K562 (cell line): ENCODE results near the gene LETM1.

Source experiments
- ARID2 ChIP-seq: fragments of 450-650 bp; IDR thresholded peaks from 2 replicates; pipeline ENCODE4 v1.6.1; 2017; ENCODE audit warnings: antibody characterized with exemption, mild to moderate bottlenecking
- CBFB ChIP-seq: sonication (generic); formaldehyde crosslinking; IDR thresholded peaks from 2 replicates; pipeline ENCODE4 v1.4.0; 2020; ENCODE audit warnings: mild to moderate bottlenecking, missing genetic modification reagents
- CTCF ChIP-seq, 3 experiments: IDR thresholded peaks in 2 of 3; conservative IDR thresholded peaks in 1 of 3; 2 replicates each; pipeline ENCODE4 v1.5.1; 2011 to 2012; ENCODE audit warnings: low read length in 3 of 3, mild to moderate bottlenecking in 3 of 3, control low read depth in 2 of 3, improper control_type of control experiment in 1 of 3, inconsistent platforms in 1 of 3, low read depth in 1 of 3, mixed read lengths in 1 of 3, moderate library complexity in 1 of 3; ENCODE audit not compliant: insufficient read depth in 2 of 3
- FOXK2 ChIP-seq, 2 experiments: fragments of 450-650 bp; IDR thresholded peaks in 1 of 2; conservative IDR thresholded peaks in 1 of 2; 2 replicates each; pipeline ENCODE4 v1.6.1; 2016; ENCODE audit warnings: low read depth in 2 of 2, mild to moderate bottlenecking in 1 of 2
- HDAC2 ChIP-seq: fragments of 450-650 bp; IDR thresholded peaks from 2 replicates; pipeline ENCODE4 v1.6.1; 2016; ENCODE audit warnings: mild to moderate bottlenecking
- HNRNPK ChIP-seq: fragments of 200-400 bp; formaldehyde crosslinking; IDR thresholded peaks from one replicate; pipeline ENCODE4 v1.6.1; 2018; ENCODE audit warnings: mild to moderate bottlenecking, low read depth, low read length; ENCODE audit not compliant: poor library complexity, severe bottlenecking
- MLX ChIP-seq, 2 experiments: fragments of 450-650 bp in 1 of 2; sonication (generic) in 1 of 2; formaldehyde crosslinking; conservative IDR thresholded peaks; 2 replicates each; pipeline versions ENCODE4 v1.4.0 to v1.8.1; 2020 to 2022; ENCODE audit warnings: mild to moderate bottlenecking in 1 of 2, missing genetic modification reagents in 1 of 2
- RBM25 ChIP-seq: fragments of 200-400 bp; formaldehyde crosslinking; IDR thresholded peaks from 2 replicates; pipeline ENCODE4 v1.6.1; 2018; ENCODE audit warnings: low read length, low read depth, moderate library complexity; ENCODE audit not compliant: severe bottlenecking
- RERE ChIP-seq: sonication (generic); formaldehyde crosslinking; IDR thresholded peaks from 2 replicates; pipeline ENCODE4 v1.8.0; 2023; ENCODE audit warnings: missing genetic modification reagents, mild to moderate bottlenecking, borderline replicate concordance
- REST ChIP-seq, 2 experiments: fragments of 450-650 bp; formaldehyde crosslinking in 1 of 2; IDR thresholded peaks; 2 replicates each; pipeline versions ENCODE4 v1.4.0 to v1.6.1; 2014 to 2020; ENCODE audit warnings: mild to moderate bottlenecking in 2 of 2, borderline replicate concordance in 1 of 2, low read depth in 1 of 2
- TOE1 ChIP-seq, 2 experiments: fragments of 450-650 bp in 1 of 2; sonication (generic) in 1 of 2; formaldehyde crosslinking in 1 of 2; IDR thresholded peaks; 2 replicates each; pipeline versions ENCODE4 v1.7.1 to v1.8.0; 2016 to 2022; ENCODE audit warnings: borderline replicate concordance in 2 of 2, mild to moderate bottlenecking in 2 of 2, antibody characterized with exemption in 1 of 2, inconsistent platforms in 1 of 2, low read depth in 1 of 2, missing genetic modification reagents in 1 of 2, moderate library complexity in 1 of 2
- USF2 ChIP-seq: sonication (generic); formaldehyde crosslinking; IDR thresholded peaks from 2 replicates; pipeline ENCODE4 v1.5.0; 2020; ENCODE audit warnings: missing genetic modification reagents
- YY1 ChIP-seq, 3 experiments: IDR thresholded peaks; 2 replicates each; pipeline ENCODE4 v1.6.1; 2011; ENCODE audit warnings: low read length in 2 of 3, mild to moderate bottlenecking in 2 of 3, moderate library complexity in 2 of 3, borderline replicate concordance in 1 of 3, control low read depth in 1 of 3, low read depth in 1 of 3; ENCODE audit not compliant: insufficient read depth in 3 of 3, insufficient replicate concordance in 2 of 3, control insufficient read depth in 1 of 3, insufficient read length in 1 of 3; ENCODE audit errors: extremely low read depth in 1 of 3
- ZZZ3 ChIP-seq: fragments of 450-650 bp; IDR thresholded peaks from 2 replicates; pipeline ENCODE4 v1.6.1; 2016; ENCODE audit warnings: antibody characterized with exemption, mild to moderate bottlenecking, moderate library complexity

GRCh38 chr4:1841887-1842210 is 14.1 kb downstream of the LETM1 start:
- no peak for TF ChIP-seq RBM25
- TF ChIP-seq CBFB (CRISPR knock-in tag): no peak
- TF ChIP-seq REST (IDR thresholded peaks at IDR 0.05; ENCODE audit: borderline replicate concordance): no peak
- no peak for TF ChIP-seq REST (CRISPR knock-in tag; IDR thresholded peaks at IDR 0.05; ENCODE audit: low read depth)
- TF ChIP-seq FOXK2 (conservative IDR thresholded peaks at IDR 0.05 in 1 of 2, IDR thresholded peaks at IDR 0.05 in 1 of 2; ENCODE audit: low read depth in 2 of 2): no peak
- TF ChIP-seq CTCF (IDR thresholded peaks at IDR 0.05 in 2 of 3, conservative IDR thresholded peaks at IDR 0.05 in 1 of 3; ENCODE audit: insufficient read depth in 2 of 3, low read depth in 1 of 3, low read length in 3 of 3): no peak
- no peak for TF ChIP-seq HNRNPK
- TF ChIP-seq ARID2: no peak
- TF ChIP-seq RERE (CRISPR knock-in tag): no peak
- TF ChIP-seq ZZZ3: no peak
- no peak for TF ChIP-seq USF2
- no peak for TF ChIP-seq HDAC2
- no peak for TF ChIP-seq MLX (CRISPR knock-in tag; conservative IDR thresholded peaks at IDR 0.05)
- no peak for TF ChIP-seq YY1 (IDR thresholded peaks at IDR 0.05; ENCODE audit: borderline replicate concordance in 1 of 3, control insufficient read depth in 1 of 3, extremely low read depth in 1 of 3, insufficient read depth in 3 of 3, insufficient read length in 1 of 3, insufficient replicate concordance in 2 of 3, low read depth in 1 of 3, low read length in 2 of 3)
- TF ChIP-seq TOE1 (IDR thresholded peaks at IDR 0.05; ENCODE audit: borderline replicate concordance): no peak
- no peak for TF ChIP-seq TOE1 (CRISPR knock-in tag; IDR thresholded peaks at IDR 0.05; ENCODE audit: borderline replicate concordance, low read depth)
